ENCODE results near the gene C7orf25. TPM values are rescaled to one million over a fixed set of nuclear protein-coding genes. Genes with fewer than 3 reads are reported as not detected.

The C7orf25 gene
- total RNA-seq, 3 donors from 2014 or later (not counting 1 experiment from before 2014, with no cell fraction given), result 3.9 to 5.2 (median 5.1) TPM

DNA sequence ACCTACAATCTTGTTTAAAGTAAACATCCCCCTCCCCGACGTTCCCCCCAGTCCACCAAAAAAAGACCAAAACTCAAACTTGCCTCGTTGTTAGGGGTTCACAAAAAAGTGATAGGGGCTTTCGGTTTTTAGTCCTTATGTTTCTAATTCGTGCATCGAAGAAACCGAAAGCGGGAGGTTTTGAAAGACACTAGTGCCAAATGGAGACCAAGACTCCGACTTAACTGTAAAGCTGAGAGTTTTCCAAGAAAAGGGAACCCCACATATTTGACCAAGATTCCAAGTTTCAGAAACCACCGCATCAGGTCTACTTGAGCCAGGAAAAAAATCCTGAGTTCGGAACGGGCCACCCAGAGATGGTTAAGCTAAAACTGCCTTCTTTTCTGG, 19.6 kb upstream of the C7orf25 start:
- peak overlapping the region; percentile 91 for H3K27ac ChIP-seq (ENCODE audit: low read length)
- H3K27ac Mint-ChIP-seq, result peak overlapping the region; percentile 98 to 99
- intact Hi-C loops (cut with micrococcal nuclease), result no loop called here
- 0% methylated on average over 11 of the region's 12 CpGs for WGBS (ENCODE audit: insufficient coverage)
- peaks cover 6% of the 10 kb centered on the region for H3K36me3 Mint-ChIP-seq
- H3K27me3 Mint-ChIP-seq (ENCODE audit: low read depth in 2 of 2), result no peaks in the 10 kb centered on the region
- peaks cover 36 to 54% of the 10 kb centered on the region in 2 donors for H3K4me1 Mint-ChIP-seq
- TF ChIP-seq, protein P1, sequence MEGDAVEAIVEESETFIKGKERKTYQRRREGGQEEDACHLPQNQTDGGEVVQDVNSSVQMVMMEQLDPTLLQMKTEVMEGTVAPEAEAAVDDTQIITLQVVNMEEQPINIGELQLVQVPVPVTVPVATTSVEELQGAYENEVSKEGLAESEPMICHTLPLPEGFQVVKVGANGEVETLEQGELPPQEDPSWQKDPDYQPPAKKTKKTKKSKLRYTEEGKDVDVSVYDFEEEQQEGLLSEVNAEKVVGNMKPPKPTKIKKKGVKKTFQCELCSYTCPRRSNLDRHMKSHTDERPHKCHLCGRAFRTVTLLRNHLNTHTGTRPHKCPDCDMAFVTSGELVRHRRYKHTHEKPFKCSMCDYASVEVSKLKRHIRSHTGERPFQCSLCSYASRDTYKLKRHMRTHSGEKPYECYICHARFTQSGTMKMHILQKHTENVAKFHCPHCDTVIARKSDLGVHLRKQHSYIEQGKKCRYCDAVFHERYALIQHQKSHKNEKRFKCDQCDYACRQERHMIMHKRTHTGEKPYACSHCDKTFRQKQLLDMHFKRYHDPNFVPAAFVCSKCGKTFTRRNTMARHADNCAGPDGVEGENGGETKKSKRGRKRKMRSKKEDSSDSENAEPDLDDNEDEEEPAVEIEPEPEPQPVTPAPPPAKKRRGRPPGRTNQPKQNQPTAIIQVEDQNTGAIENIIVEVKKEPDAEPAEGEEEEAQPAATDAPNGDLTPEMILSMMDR (IDR thresholded peaks at IDR 0.05), result no peak
- peak overlapping the region; percentile 100 for H3K4me3 Mint-ChIP-seq
- peak overlapping the region; percentile 88 for H3K4me3 ChIP-seq (ENCODE audit: low read length)
- peak in 1 of 2 donors; percentile 58 for DNase-seq
- no peaks in the 10 kb centered on the region for H3K27me3 ChIP-seq (ENCODE audit: control insufficient read depth, insufficient read depth, low read length)
- no peak for ATAC-seq
- H3K9me3 ChIP-seq (ENCODE audit: control insufficient read depth, insufficient read depth, low read length), result no peaks in the 10 kb centered on the region
- peaks cover 22% of the 10 kb centered on the region for H3K36me3 ChIP-seq (ENCODE audit: control insufficient read depth, insufficient read depth, low read length)
- H3K4me1 ChIP-seq (ENCODE audit: control insufficient read depth, insufficient read depth, low read length), result peaks cover 16% of the 10 kb centered on the region
- no peaks in the 10 kb centered on the region for H3K9me3 Mint-ChIP-seq

DNA sequence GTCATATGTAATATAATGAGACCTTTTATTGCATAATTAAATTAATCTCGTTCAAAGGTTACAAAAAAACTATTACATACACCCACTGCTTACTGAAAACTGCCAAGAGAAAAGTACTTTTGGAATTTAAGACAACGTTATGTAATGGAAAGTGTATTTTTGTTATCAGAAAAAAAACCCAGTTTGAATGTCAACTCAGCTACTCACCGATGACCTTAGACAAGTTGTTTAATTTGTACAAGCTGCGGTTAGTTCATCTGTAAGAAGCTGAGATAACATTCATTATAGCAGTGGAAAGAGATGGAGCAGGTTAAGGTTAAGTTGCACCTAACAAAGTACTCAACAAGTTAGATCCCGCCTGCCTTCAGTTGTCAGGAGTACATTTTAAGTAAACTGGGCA, 19.0 kb upstream of the C7orf25 start:
- Histone ChIP-seq H3K9me3 (ENCODE audit: control insufficient read depth, insufficient read depth, low read length) (no peaks in the 10 kb centered on the region), H3K27ac (ENCODE audit: low read length) (peak overlapping the region; percentile 91), H3K36me3 (ENCODE audit: control insufficient read depth, insufficient read depth, low read length) (peaks cover 25% of the 10 kb centered on the region), H3K4me1 (ENCODE audit: control insufficient read depth, insufficient read depth, low read length) (peaks cover 16% of the 10 kb centered on the region), H3K27me3 (ENCODE audit: control insufficient read depth, insufficient read depth, low read length) (no peaks in the 10 kb centered on the region), H3K4me3 (ENCODE audit: low read length) (peak overlapping the region; percentile 88)
- H3K27me3 Mint-ChIP-seq (ENCODE audit: low read depth in 2 of 2), result no peaks in the 10 kb centered on the region
- no peaks in the 10 kb centered on the region for H3K9me3 Mint-ChIP-seq
- peak overlapping the region; percentile 100 for H3K4me3 Mint-ChIP-seq
- DNase-seq (no peak), ATAC-seq (no peak)
- peak overlapping the region; percentile 98 to 99 for H3K27ac Mint-ChIP-seq
- intact Hi-C loops (cut with micrococcal nuclease), result no loop called here
- H3K4me1 Mint-ChIP-seq, result peaks cover 36 to 54% of the 10 kb centered on the region in 2 donors
- 25% methylated on average over 3 of the region's 5 CpGs for WGBS (ENCODE audit: insufficient coverage)
- TF ChIP-seq, protein P1 (IDR thresholded peaks at IDR 0.05), result no peak
- peaks cover 6% of the 10 kb centered on the region for H3K36me3 Mint-ChIP-seq

DNA sequence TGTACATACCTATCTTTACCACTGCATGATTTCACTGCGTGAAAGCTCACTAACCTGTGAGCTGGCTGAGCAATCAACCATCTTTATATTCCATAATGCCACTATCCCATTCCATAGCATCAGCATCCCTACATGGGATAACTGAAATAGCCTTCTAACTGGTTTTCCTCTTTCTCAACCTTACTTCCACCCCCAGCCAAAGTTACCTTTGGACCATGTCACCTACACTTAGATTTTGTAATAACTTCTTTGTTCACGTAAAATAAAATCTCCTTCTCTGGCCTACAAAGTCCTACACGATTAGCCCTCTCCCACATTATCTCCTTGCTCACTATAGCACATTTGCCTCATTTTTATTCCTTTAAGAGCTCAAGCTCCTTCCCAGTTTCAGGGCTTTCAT, 17.6 kb upstream of the C7orf25 start:
- Histone ChIP-seq H3K4me1 (ENCODE audit: control insufficient read depth, insufficient read depth, low read length) (peaks cover 16% of the 10 kb centered on the region), H3K9me3 (ENCODE audit: control insufficient read depth, insufficient read depth, low read length) (no peaks in the 10 kb centered on the region), H3K36me3 (ENCODE audit: control insufficient read depth, insufficient read depth, low read length) (peaks cover 29% of the 10 kb centered on the region), H3K27ac (ENCODE audit: low read length) (no peak overlapping the region), H3K27me3 (ENCODE audit: control insufficient read depth, insufficient read depth, low read length) (no peaks in the 10 kb centered on the region), H3K4me3 (ENCODE audit: low read length) (no peak overlapping the region)
- Mint-ChIP-seq H3K27ac (peak overlapping the region; percentile 11 to 67), H3K36me3 (peaks cover 14% of the 10 kb centered on the region), H3K4me3 (peak overlapping the region; percentile 35), H3K4me1 (peaks cover 44 to 62% of the 10 kb centered on the region in 2 donors), H3K27me3 (ENCODE audit: low read depth in 2 of 2) (no peaks in the 10 kb centered on the region), H3K9me3 (no peaks in the 10 kb centered on the region)
- ATAC-seq (no peak), DNase-seq (no peak)
- intact Hi-C loops (cut with micrococcal nuclease), result no loop called here
- TF ChIP-seq, protein P1 (IDR thresholded peaks at IDR 0.05), result no peak
- 63% methylated on average over 3 of the region's 3 CpGs for WGBS (ENCODE audit: insufficient coverage)

DNA sequence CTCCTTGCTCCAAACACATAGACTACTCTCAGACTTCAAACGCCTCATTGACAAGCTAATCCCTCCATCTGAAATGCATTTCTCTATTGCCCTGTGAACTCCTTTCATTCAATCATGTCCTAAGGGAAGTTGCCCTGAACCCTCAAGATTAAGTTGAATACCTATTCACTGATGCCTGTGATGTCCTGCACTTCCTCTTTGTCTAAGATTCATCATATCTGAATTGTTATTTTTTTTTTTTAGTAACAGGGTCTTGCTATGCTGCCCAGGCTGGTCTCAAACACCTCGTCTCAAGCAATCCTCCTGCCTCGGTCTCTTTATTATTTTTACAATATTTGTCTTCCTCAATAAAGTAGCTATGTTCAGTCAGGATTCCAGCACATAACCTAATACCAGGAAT, 16.9 kb upstream of the C7orf25 start:
- DNase-seq, result no peak
- Histone ChIP-seq H3K36me3 (ENCODE audit: control insufficient read depth, insufficient read depth, low read length) (peaks cover 36% of the 10 kb centered on the region), H3K27ac (ENCODE audit: low read length) (no peak overlapping the region), H3K27me3 (ENCODE audit: control insufficient read depth, insufficient read depth, low read length) (no peaks in the 10 kb centered on the region), H3K4me3 (ENCODE audit: low read length) (no peak overlapping the region), H3K4me1 (ENCODE audit: control insufficient read depth, insufficient read depth, low read length) (peaks cover 16% of the 10 kb centered on the region), H3K9me3 (ENCODE audit: control insufficient read depth, insufficient read depth, low read length) (no peaks in the 10 kb centered on the region)
- Mint-ChIP-seq H3K9me3 (no peaks in the 10 kb centered on the region), H3K27ac (peak overlapping the region; percentile 6 to 11), H3K4me3 (no peak overlapping the region), H3K27me3 (ENCODE audit: low read depth in 2 of 2) (no peaks in the 10 kb centered on the region), H3K36me3 (peaks cover 15% of the 10 kb centered on the region), H3K4me1 (peaks cover 44 to 59% of the 10 kb centered on the region in 2 donors)
- no peak for ATAC-seq
- WGBS (ENCODE audit: insufficient coverage), result 60% methylated on average over 3 of the region's 3 CpGs
- TF ChIP-seq, protein P1 (IDR thresholded peaks at IDR 0.05), result no peak
- intact Hi-C loops (cut with micrococcal nuclease), result no loop called here

All from natural killer cell (primary cell).